AG04449 (cell line): ENCODE data around the gene KLF15.

Experiments used
- CTCF ChIA-PET: fragments of 350-600 bp; formaldehyde crosslinking; extraction: SDS; loops from one replicate; lab custom pipeline; 2021; ENCODE audit warnings: antibody characterized with exemption; lab: Yijun Ruan, JAX
- POLR2A ChIA-PET: fragments of 400-600, 350-600 bp; formaldehyde crosslinking; extraction: SDS; loops from one replicate; lab custom pipeline; 2020; ENCODE audit warnings: antibody characterized with exemption, inconsistent platforms; lab: Yijun Ruan, JAX
- DNase-seq: peaks from one replicate; pipeline ENCODE4 v3.0.0-alpha.2; 2010; ENCODE audit warnings: low read depth, low spot score
- H3K4me3 ChIP-seq: 2 replicates; pipeline ENCODE4 v1.5.1; 2011; ENCODE audit warnings: low read depth, mild to moderate bottlenecking, control low read depth, low read length
- CTCF ChIP-seq: IDR thresholded peaks from one replicate; pipeline ENCODE4 v1.5.1; 2011; ENCODE audit warnings: mild to moderate bottlenecking, moderate library complexity, low read length, control low read depth, inconsistent platforms; ENCODE audit not compliant: insufficient read depth; ENCODE audit errors: missing control alignments

KLF15 gene

DNA sequence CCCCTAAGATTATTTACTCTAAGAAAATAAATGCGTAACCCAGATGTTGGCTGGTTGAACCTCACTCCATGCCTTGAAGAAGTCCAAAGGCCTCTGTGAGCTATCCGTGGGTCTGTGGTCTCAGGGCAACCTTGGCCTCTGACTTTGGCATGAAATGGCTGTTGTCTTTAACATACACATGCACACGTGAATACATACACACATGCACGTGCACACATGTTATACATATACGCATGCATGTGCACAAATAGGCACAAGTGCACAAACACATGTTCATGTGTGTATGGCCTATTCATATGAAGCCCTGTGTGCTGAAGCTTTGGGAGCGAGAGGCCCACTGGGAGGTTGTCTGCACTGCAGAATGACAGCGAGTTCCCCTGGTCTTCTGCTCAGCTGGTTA, 50.8 kb downstream of the KLF15 start:
- no peak for TF ChIP-seq CTCF
- no peak overlapping the region for H3K4me3 ChIP-seq
- ChIA-PET CTCF (interaction anchor here (0.9 kb wide), 1 partner anchor 172 kb away, joined by 3 read pairs; no protein-coding TSS in a partner anchor), POLR2A (no interaction called here)
- DNase-seq = no peak

DNA sequence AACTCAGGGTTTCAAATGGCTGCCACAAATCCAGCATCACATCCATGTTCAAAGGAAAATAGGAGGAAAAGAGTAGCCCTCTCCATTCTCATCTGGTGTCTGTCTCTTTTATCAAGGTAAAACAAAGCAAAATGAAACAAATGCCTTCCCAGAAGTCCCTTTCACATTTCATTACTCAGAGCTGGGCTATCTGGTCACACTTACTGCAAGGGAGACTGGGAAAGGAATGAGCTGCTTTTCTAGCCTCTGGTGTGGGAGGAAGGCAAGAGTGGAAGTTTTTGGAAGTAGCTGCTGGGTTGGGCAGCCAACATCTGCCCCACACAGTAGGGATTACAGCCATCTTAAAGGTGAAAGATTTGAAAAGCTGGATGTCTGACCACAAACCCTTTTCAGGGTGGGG, 51.8 kb downstream of the KLF15 start:
- DNase-seq = no peak
- CTCF ChIA-PET = interaction anchor here (0.7 to 1.3 kb wide), 3 partner anchors 46 to 171 kb away, joined by 3 read pairs; no protein-coding TSS in a partner anchor
- POLR2A ChIA-PET = no interaction called here

DNA sequence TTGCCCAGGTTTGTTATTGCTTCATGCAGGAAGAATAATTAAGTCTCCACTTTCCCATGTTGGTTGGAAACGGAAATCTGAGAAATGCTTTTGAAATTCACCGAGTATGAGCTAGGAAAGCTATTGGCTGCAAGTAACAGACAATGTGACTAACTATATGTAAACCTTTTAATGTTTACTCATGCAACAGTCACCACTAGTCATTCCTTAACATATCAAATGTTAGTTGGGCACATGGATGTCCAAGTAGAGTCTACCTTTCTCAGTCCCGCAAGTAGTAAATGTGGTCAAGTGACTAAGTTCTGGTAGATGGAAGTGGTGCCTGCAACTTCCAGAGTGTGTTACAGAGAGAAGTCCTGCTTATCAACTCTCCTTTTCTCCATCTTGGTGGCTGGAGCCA, 52.5 kb downstream of the KLF15 start:
- ChIA-PET CTCF (interaction anchor here (1.3 kb wide), 1 partner anchor 104 kb away, joined by 3 read pairs; no protein-coding TSS in a partner anchor), POLR2A (no interaction called here)
- H3K4me3 ChIP-seq = no peak overlapping the region
- no peak for TF ChIP-seq CTCF
- no peak for DNase-seq

More for the DNA sequence above, 51.8 kb downstream of the KLF15 start:
- no peak overlapping the region for H3K4me3 ChIP-seq
- TF ChIP-seq CTCF = no peak

GRCh38 chr3:126304291-126304690, 52.9 kb downstream of the KLF15 start:
- H3K4me3 ChIP-seq = no peak overlapping the region
- DNase-seq = no peak
- POLR2A ChIA-PET = no interaction called here
- CTCF ChIA-PET = interaction anchor here (1.3 kb wide), 1 partner anchor 104 kb away, joined by 3 read pairs; no protein-coding TSS in a partner anchor
- TF ChIP-seq CTCF = no peak

DNA sequence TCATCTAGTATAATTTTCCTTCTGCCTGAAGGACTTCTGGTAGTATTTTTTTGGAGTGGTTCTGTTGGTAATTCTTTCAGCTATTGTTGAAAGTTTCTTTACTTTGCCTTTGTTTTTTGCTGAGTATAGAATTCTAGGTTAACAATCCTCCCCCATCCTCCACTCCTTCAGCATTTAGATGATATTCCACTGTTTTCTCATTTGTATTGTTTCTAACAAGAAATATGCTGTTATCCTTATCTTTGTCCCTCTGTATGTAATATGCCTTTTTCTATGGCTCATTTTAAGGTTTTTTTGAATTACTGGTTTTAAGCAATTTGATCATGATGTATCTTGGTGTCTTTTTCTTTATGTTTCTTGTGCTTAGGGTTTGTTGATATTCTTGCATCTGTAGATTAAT, 53.9 kb downstream of the KLF15 start:
- ChIA-PET CTCF (no interaction called here), POLR2A (no interaction called here)
- DNase-seq = no peak
- no peak for TF ChIP-seq CTCF
- no peak overlapping the region for H3K4me3 ChIP-seq

DNA sequence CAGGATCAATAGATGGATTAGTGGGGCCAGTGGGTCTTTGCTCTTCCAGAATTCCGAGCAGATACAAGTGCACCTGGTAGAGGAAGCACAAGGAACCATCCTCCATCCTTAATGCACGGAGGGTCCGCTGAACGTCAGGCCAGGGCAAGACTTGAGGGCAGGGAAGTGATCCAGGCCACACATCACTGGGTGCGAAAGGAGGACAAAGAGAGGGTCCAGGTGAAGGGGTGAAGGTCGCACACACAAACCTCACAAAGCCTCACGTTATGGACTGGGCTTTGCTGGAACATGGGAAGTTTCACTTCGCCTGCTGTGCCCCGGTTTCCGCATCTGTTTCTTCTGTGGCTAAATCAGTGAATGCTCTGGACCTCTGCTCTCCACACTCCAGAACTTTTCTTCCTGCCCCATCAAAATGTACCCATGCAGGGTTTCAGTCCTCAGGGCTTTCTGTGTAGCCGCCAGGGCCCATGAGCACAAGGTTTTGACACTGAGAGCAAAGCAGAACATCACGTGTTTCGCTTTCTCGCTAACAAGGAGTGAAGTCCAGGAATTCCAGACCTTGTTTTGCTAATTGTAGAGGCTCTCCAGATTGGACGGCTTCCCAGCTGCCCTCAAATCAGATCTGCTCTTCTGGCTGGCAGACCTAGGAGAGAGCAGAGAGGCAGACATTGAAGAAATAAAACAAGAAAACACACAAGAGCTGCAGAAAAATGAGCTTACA, 56.3 kb downstream of the KLF15 start:
- no peak for TF ChIP-seq CTCF
- ChIA-PET CTCF (no interaction called here), POLR2A (no interaction called here)
- DNase-seq = no peak
- H3K4me3 ChIP-seq = no peak overlapping the region
